Measurements from ENCODE around the gene WDR46.
A peak's percentile ranks its signal among the peaks of the same experiment; 100 is the strongest.

WDR46 gene

GRCh38 chr6:33252759-33253158 lies 36.3 kb downstream of the WDR46 start:
- DNase-seq: no peak

DNA sequence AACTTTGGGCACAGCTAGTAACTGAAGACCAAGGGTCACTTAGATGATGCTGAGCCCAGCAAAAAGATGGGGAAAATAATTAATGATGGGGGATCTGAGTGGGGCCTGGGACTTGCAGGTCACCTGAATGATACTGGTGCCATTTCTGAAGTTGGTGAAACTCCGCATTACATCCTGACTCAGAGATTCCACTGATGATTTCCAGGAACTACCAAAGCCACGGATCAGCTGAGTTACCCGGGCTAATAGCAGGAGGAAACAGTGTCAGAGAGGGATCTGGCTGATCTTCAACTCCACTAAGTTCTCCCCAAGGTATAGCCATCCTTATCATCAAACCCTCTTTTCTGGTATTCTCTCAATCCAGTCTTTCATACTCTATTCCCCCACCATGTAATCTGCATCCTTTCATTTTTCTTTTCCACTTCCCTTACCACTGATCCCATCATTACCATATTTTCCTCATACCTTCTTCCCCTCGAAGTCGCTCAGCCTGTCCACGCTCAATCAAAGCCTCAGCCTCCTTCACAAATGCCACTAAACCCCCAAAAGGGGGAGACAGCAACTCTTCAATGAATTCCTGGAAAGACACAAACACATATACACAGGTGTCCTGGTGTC lies 37.5 kb downstream of the WDR46 start:
- no peak for DNase-seq

DNA sequence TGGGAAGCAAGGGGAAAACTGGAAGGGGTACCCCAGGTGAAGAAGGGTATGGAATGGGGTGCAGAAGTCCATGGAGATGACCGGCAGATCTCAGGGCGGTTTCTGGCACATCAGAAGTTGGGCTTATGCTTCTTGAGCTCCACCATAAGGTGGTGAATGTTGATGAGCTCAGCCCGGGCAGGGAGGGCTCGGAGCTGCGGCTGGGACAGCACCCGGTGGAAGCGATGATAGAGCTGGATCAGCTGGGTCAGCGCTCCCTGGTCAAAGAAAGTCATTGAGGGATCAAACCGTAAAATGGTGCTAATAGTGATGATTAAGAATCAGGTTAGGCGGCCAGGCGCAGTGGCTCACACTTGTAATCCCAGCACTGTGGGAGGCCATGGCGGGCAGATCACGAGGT lies 38.3 kb downstream of the WDR46 start:
- no peak for DNase-seq

GRCh38 chr6:33249732-33250630 lies 39.1 kb downstream of the WDR46 start:
- no peak for DNase-seq

DNA sequence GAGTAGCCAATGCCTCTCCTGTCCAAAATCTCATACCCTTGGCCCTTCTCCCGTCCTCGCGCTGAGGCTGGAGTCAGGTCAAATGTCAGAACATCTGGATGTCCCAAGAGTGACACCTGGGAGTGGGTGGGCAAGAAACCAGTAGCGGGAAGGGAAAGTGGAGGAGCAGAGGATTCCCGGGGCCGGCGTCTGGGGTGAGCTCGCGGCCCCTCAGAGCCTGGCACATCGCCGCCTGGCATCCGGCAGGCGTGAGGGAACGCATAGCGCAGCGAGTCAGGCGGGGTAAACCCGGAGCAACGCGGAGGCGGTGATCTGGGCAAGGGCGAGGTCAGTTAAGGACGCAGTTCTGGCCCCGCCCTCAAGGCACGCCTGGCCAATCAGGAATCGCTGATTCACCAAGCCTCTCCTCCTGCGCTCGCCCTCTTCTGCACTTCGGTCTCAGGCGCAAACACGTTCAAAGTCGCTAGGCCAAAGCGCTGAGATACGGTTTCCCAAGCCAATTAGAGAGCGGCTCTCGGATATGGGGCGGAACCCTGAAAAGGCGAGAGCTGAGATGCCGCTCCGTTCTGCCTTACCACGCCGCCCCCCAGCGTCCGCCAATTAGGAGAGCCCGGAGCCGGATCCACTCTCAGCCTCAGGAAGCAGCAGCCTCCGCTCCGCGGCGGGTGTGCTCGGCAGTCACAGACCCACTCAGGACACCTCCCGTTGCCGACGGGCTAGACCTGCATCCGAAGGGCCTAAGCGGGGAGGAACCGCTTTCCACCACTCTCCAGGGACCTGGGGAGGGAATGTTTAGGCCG lies 39.9 kb downstream of the WDR46 start:
- peak; percentile 99 for DNase-seq

- DNase-seq: no peak
These were observed 40.5 kb downstream of the WDR46 start for GRCh38 chr6:33248643-33248931.

GRCh38 chr6:33247977-33248642 lies 40.9 kb downstream of the WDR46 start:
- peak; percentile 91 for DNase-seq

- no peak for DNase-seq
These were observed 45.6 kb downstream of the WDR46 start for GRCh38 chr6:33243476-33243875.

- DNase-seq: no peak
These were observed 47.1 kb downstream of the WDR46 start for GRCh38 chr6:33241968-33242367.

DNA sequence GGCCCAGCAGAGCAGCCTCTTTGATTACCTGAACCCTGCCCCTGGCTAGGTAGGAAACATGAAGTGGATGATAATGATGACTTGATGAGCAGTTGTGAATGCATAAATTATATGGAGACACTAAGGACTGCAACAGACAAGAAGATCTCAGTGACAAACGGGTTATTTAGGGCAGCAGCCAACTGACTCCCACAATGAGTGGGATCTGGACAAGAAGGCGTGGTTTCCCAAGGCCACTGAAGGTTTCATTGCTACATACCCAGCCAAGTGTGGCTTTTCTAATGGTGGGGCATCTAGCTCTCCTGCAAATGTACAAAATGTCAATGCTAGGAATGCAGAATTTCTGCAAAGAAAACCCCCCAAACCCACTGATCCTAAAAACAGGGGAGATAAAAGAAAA lies 51.3 kb downstream of the WDR46 start:
- no peak for DNase-seq

- DNase-seq: no peak
These were observed 52.2 kb downstream of the WDR46 start for GRCh38 chr6:33236852-33237251.

- no peak for DNase-seq
These were observed 52.7 kb downstream of the WDR46 start for GRCh38 chr6:33236328-33236727.

DNA sequence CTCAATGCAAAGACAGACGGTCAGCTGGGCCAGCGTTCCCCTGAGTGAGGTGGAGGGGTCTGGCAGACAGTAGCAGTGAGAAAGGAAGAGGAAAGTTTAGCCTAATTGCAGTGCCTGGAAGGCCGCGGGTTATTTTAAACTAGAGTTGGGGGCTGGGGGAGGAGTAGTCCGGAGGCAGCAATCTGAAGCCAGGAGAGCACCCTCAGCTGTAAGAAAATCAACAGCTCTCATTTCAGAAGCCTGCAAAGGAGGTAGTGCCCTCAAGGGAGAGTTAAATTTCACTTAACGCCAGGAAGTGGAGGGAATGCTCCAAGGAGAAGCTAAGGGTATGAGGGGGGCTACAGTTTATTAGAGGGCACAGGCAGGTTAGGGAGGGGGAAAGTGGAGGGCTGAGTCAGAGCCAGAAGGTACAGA lies 53.8 kb downstream of the WDR46 start:
- DNase-seq: no peak

Data from CD4-positive, alpha-beta T cell treated with Interleukin-4 for 1 hour (primary cell).